Upper lobe of left lung (tissue), 4 donors: ENCODE data around the gene CHSY3.

Source experiments
- CTCF ChIP-seq, 6 experiments: fragments of 450-650 bp in 4 of 6; fragments of 200-600 bp in 2 of 6; sonication (generic) in 2 of 6; IDR thresholded peaks; one replicate each; pipeline ENCODE4 v1.5.1; 2016 to 2019; ENCODE audit warnings: antibody characterized with exemption in 6 of 6
- POLR2A ChIP-seq, 4 donors: fragments of 450-650 bp; IDR thresholded peaks; one replicate each; pipeline ENCODE4 v1.5.1; 2016 to 2017; ENCODE audit warnings: antibody characterized with exemption in 4 of 4, mild to moderate bottlenecking in 2 of 4
- POLR2AphosphoS5 ChIP-seq, 2 donors: sonication (generic); formaldehyde crosslinking; IDR thresholded peaks; one replicate each; pipeline ENCODE4 v1.5.1; 2017; ENCODE audit warnings: antibody characterized with exemption in 2 of 2

GRCh38 chr5:129905473-129906176 lies 1.4 kb downstream of the CHSY3 start:
- TF ChIP-seq POLR2A (IDR thresholded peaks at IDR 0.05) (no peak), CTCF (IDR thresholded peaks at IDR 0.05) (no peak), POLR2AphosphoS5 (IDR thresholded peaks at IDR 0.05) (no peak)
